HEK293 (cell line): Measurements from ENCODE around the gene NME8.

Experiments used
- CTCF ChIP-seq: fragments of 450-650 bp; formaldehyde crosslinking; IDR thresholded peaks from 2 replicates; pipeline ENCODE4 v1.5.1; 2016; ENCODE audit warnings: missing biosample characterization, missing genetic modification characterization
- SP2 ChIP-seq: fragments of 450-650 bp; formaldehyde crosslinking; IDR thresholded peaks from 2 replicates; pipeline ENCODE4 v1.5.1; 2016; ENCODE audit warnings: missing biosample characterization, missing genetic modification characterization
- ZBTB1 ChIP-seq: fragments of 450-650 bp; formaldehyde crosslinking; IDR thresholded peaks from 2 replicates; pipeline ENCODE4 v1.5.1; 2016; ENCODE audit warnings: missing biosample characterization, missing genetic modification characterization
- ZNF138 ChIP-seq: fragments of 450-650 bp; formaldehyde crosslinking; IDR thresholded peaks from 2 replicates; pipeline ENCODE4 v1.5.1; 2016; ENCODE audit warnings: missing biosample characterization, missing genetic modification characterization, borderline replicate concordance
- ZNF140 ChIP-seq: fragments of 450-650 bp; formaldehyde crosslinking; IDR thresholded peaks from 2 replicates; pipeline ENCODE4 v1.5.1; 2016; ENCODE audit warnings: missing biosample characterization, missing genetic modification characterization
- ZNF571 ChIP-seq: fragments of 450-650 bp; formaldehyde crosslinking; IDR thresholded peaks from 2 replicates; pipeline ENCODE4 v1.5.0; 2017; ENCODE audit warnings: missing biosample characterization, missing genetic modification characterization

GRCh38 chr7:37833107-37833817 is 15.1 kb upstream of the NME8 start:
- TF ChIP-seq ZNF571 = no peak
- TF ChIP-seq SP2 (tag by site-specific recombination) = no peak
- TF ChIP-seq CTCF (tag by site-specific recombination) = no peak
- no peak for TF ChIP-seq ZBTB1 (tag by site-specific recombination)
- no peak for TF ChIP-seq ZNF138 (tag by site-specific recombination)
- no peak for TF ChIP-seq ZNF140 (tag by site-specific recombination)
